GM18499 (cell line): ENCODE measurements around the gene GPR33.

ENCODE experiments used
- ATAC-seq: cut with Tn5 transposase; IDR thresholded peaks from one replicate; pipeline ENCODE4 v1.9.1; 2021; ENCODE audit warnings: moderate number of reproducible peaks; ENCODE audit not compliant: insufficient read depth, unreplicated experiment

GPR33 gene, protein sequence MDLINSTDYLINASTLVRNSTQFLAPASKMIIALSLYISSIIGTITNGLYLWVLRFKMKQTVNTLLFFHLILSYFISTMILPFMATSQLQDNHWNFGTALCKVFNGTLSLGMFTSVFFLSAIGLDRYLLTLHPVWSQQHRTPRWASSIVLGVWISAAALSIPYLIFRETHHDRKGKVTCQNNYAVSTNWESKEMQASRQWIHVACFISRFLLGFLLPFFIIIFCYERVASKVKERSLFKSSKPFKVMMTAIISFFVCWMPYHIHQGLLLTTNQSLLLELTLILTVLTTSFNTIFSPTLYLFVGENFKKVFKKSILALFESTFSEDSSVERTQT

DNA sequence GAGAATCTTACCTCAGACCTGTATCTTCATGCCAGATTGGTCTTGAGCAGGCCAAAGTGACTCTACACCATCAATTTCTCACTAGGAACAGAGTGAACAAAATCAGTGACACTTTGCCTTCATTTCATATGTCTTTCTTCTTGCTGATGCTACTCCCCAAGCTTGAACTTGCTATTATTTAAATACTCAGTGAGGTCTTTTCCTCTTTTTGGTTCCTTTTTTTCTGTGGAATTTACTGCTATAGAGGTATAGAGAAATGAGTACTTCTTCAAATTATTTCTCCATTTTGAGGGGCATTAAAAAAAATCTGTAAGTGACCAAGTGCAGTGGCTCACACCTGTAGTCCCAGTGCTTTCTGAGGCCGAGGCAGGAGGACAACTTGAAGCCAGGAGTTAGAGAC lies at the start of gene GPR33:
Gene GPR33, minus strand, starts transcription at position 154 of the 400 bp plus-strand sequence. CDS start 4,074 bp downstream, outside the sequence.
- ATAC-seq, result no peak

DNA sequence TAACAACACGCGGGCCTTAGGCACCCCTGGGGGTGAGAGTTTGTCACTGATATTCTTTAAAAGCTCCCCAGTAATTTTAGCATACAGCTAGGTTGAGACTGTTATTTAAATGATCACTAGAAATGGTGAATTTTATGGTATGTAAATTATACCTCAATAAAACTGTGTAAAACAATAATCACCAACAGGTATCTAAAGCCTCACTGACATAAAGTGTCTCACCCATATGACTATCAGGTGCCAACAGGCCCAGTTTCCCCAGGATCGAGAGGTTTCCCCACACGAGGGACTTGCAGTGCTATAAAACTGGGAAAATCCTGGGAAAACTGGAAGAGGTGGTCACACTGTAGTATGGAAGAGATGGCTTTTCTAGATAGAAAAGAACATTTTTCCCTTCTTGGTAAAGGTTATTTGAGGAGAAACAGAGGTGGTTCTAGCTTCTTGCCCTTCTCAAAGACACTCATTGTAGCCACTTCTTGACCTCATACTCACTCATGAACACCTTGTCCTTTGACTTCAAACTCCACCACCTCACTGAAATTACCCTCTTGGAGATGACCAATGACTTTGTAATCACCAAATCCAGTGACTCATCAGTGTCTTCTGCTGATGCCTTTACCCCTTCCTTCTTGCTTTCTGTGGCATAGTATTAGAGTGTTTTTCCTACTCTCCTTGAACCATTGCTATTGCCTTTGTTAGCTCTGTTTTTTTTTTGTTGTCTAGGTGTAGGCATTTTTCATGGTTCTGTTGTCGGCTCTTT lies 48.5 kb upstream of the GPR33 start:
- ATAC-seq, result no peak

DNA sequence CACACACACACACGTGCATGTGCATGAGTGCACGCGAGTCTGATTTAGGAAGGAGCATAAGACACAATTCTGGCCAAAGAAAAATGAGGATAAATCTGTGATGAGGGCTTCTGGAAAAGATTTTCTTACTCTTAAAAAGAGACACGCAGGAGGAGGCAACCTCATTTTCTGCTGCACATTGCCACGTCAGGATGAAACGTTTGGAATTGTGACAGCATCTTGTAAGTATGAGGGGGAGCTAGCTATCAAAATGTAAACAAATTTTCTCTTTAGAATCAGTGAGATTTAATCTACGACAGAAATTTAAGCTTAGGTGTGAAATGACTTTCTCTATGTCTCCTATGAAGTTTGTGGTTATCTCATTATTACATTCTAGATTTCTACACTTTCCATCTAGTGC lies 42.3 kb upstream of the GPR33 start:
- no peak for ATAC-seq

DNA sequence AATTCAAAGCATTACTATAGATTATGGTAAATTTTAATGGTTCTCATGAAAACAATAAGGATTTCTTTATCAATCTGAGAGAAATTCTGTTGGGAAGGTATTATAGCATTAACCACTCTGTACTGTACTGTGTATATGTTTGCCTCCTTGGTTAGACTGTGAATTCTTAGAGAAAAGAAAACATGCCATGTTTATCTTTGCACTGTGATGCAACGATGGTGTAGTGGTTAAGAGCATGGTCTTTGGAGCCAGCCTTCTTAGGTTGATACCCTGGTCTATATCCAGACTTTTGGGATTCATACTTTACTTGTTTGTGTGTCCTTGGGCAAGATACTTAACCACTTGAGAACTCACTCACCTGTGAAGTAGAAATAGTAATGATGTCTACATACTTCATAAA lies 41.2 kb upstream of the GPR33 start:
- no peak for ATAC-seq

DNA sequence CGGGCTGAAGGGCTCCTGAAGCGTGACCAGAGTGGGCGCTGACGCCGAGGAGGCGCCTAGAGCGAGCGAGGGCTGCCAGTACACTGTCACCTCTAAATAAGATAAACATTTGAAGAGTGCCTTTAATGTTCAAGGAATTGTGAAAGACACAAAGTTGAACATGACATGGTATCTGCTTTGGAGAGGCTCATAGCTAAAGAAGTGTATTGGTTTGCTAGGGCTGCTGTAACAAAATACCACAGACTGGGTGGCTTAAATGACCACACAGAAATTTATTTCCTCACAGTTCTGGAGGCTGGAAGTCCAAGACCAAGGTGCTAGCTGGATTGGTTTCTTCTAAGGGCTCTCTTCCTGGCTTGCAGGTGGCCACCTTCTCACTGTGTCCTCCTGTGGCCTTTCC lies 39.7 kb upstream of the GPR33 start:
- no peak for ATAC-seq

DNA sequence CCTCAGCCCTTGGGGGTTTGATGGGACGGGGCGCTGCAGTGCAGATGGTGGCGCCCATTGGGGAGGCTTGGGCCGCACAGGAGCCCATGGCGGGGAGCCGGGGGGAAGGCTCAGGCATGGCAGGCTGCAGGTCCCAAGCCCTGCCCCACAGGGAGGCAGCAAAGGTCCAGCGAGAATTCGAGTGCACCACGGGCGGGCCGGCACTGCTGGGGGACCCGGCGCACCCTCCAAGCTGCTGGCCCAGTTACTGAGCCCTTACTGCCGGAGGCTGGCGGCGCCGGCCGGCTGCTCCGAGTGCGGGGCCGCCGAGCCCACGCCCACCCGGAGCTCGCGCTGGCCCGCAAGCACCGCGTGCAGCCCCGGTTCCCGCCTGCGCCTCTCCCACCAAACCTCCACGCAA lies 39.2 kb upstream of the GPR33 start:
- ATAC-seq, result no peak

DNA sequence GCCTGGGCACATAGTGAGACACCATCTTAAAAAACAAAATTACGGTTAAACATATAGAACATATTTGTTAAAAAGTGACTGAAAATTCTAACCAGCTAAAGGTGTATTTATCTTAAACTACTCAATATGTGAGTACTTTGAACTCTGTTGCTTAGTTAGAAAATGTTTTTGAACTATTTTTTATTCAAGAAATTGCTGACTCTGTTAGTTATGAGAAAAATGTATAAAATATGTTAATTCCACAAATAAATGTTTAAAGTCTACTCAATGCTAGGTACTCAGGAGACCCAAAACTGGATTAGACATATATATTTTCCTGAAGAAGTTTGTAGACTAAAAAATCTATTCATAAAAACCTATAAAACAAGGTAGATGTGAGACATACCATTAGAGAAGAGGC lies 23.0 kb upstream of the GPR33 start:
- ATAC-seq, result no peak

DNA sequence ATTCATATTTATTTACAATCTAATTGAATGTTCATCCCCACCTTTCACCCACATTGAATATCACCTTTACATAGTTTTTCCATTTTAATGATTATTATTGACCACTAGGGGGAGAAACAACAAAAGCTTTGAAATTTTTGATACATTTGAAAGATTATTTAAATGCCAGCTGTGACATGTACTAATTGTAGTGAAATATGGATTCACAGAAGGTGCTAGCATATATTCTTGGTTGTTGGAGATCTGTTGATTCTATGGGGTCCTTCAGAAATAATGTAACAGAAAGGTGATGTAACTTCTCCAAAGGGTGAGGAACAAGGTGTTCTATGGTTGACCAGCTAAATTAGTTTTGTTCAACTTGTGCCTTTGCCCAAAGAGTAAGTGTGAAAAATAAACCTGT lies 22.4 kb upstream of the GPR33 start:
- ATAC-seq, result no peak

DNA sequence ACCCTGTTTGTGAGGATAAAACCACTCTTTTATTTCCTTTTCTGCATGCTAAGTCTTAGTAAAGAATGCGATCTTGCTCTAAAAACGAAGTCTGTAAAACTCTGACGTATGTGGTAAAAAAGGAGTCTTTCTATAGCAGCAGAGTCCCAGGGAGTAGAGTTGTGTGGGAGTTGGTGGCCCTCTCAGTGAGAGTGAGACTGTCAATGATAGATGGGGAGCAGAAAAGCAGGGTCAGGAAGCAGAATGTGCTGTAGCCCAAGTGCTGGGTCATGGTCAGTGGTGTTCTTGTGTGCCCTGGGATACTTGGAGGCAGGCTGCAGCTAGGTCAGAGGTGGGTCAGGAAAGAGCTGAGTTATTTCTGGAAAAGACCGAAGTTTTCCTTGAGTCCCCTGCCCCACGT lies 20.3 kb upstream of the GPR33 start:
- ATAC-seq, result no peak

DNA sequence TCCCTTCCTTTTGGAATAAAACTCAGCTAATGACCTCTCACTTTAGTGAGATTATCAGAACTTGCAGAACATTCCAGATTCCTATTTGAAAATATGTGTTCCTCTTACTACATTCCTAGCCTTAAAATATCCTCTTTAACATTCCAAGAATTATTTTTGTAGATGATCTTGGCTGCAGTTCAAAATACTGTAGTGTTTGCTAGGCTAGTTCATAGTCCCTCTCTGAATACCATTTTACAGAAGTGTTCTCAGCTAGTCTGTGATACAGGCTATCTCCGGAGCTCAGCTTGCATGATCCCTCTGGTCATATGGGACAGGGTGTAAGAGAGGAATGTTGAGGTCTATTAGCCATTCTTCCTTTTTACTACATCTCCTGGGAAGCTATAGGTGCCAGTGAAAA lies 17.6 kb upstream of the GPR33 start:
- ATAC-seq, result no peak

DNA sequence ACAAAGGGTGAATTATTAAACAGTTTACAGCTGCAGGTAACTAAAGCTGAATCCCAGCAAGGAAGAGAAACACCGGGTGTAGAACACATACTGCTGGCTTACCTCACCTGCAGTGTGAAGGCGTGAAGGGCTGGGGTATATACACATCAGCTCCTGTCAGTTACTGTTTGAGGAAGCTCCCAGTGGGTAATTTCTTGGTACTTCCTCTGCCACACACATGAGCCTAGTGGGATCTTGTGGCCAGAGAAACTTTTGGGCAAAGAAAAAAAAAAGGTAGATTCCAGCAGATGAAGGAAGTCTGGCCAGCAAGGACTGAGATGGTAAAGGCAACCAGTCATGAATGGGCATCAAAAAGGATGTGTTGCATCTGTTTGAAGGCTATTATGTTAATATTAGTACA lies 14.0 kb upstream of the GPR33 start:
- ATAC-seq, result no peak

DNA sequence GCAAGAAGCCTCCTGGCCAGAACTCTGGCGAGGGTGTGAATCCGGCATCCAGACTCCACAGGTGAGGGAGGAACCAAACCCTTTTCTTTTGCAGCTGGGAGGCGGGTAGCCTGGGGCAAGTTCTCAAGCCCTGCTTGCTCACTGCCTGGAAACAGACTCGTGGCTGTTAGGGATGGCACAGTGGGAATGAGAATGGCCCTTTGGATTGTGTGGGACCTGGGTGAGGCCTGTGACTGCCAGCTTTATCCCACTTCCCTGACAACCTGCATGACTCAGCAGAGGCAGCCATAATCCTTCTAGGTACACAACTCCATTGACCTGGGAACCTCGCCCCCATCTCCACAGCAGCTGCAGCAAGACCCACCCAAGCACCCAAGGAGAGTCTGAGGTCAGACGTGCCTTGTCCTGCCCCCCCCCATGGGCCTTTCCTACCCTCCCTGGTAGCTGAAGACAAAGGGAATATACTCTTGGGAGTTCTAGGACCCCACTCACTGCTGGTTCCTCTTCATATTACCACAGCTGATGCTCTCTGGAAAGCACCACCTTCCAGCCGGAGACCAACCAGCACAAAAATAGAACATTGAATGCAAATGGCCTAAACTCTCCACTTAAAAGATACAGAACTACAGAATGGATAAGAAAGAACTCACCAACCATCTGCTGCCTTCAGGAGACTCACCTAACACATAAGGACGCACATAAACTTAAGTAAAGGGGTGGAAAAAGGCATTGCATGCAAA lies 5.1 kb upstream of the GPR33 start:
- no peak for ATAC-seq

DNA sequence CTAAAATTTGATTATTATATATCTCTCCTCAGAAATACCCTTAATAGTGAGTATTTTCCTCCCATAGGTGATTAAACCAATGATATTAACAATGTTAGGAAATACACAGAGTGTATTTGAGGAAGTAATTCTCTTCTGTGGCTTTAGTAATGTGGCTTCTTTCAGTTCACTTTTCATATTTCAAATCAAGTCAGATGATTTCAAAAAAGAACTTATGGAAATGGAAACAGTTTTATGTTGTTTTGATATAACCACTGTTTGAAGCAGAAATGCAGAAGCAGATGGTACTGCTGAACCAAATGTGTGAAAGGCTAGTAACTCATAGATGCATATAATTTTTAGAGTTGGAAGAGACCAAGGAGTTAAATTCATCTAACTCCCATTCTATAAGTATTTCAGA lies 1.9 kb upstream of the GPR33 start:
- peak; percentile 67 for ATAC-seq

DNA sequence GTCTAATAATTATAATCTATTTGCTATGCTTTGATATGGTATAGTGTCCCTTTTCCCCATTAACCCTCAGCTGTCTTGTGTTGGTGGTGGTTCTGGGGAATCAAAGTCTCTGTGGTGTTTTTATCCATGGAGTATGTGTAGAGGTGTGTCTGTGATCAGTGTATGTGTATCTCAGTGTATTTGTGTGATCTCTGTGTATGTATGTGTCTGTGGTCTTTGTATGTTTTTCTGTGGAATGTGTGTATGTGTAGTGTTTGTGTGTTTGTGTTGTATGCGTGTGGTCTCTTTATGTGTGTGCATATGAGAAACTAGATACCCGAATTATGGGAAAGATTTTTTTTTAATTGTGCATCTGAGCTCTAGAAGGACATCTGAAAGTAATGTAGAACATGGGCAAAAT lies 1.1 kb downstream of the GPR33 start:
- no peak for ATAC-seq

DNA sequence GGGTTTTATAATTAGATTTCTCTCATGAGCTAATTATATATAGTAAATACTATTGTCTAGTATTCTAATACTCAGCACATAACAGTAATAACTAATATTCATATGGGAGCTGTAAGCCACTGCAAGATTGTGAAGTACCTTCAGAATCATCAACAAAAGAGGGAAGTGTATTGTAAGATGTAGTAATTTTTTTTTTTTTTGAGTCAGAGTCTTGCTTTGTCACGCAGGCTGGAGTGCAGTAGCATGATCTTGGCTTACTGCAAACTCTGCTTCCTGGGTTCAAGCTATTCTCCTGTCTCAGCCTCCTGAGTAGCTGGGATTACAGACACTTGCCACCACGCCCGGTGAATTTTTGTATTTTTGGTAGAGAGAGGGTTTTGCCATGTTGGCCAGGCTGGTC lies 3.1 kb downstream of the GPR33 start:
- ATAC-seq, result no peak

DNA sequence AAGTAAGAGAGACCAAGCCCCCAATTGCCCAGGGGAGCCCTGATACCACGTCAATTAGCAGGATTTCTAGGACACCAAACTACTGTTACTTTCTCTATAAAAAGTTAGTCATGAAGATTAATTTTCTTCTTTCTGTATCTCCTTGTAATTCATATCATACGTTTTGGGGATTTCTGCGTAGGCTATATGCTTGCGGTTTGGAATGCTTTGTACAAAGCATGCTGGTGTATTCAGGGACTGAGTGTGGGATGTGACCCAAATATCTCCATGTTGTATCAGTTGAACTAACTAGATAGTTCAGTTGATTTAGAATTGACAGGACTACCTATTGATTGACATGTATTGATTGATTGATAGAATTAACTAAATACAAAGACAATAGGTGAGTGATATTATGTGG lies 7.7 kb downstream of the GPR33 start:
- ATAC-seq, result no peak

DNA sequence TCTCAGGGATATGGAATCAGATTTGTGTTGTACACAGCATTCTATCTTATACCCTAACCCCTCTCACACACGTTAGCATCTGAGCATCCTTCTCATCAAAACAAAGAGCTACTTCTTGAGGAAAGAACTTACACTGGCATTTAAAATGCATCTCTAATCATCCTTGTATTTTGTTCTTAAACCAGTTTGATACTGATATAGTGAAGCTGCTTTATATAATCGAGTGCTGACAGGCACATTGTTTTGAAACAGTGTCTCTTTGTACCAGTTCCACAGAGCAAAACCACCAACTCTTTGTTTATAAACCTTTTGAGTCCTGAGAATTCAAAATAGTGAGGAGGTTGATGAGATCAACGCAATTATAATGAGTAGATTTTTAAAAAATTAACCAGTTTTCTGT lies 8.8 kb downstream of the GPR33 start:
- no peak for ATAC-seq

DNA sequence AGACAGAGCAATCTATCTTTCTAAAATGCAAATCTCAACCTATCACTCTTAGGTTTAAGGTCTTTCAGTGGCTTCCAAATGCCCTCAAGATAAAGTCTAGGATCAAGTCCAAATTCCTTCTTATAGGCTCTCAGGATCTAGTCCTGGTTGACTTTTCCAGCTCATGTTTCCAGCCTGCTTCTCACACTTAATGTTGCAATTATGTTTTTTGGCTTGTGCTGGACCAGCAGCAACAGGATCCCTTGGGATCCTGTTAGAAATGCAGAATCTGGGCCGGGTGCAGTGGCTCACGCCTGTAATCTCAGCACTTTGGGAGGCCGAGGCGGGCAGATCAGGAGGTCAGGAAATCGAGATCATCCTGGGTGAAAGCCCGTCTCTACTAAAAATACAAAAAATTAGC lies 10.6 kb downstream of the GPR33 start:
- no peak for ATAC-seq

DNA sequence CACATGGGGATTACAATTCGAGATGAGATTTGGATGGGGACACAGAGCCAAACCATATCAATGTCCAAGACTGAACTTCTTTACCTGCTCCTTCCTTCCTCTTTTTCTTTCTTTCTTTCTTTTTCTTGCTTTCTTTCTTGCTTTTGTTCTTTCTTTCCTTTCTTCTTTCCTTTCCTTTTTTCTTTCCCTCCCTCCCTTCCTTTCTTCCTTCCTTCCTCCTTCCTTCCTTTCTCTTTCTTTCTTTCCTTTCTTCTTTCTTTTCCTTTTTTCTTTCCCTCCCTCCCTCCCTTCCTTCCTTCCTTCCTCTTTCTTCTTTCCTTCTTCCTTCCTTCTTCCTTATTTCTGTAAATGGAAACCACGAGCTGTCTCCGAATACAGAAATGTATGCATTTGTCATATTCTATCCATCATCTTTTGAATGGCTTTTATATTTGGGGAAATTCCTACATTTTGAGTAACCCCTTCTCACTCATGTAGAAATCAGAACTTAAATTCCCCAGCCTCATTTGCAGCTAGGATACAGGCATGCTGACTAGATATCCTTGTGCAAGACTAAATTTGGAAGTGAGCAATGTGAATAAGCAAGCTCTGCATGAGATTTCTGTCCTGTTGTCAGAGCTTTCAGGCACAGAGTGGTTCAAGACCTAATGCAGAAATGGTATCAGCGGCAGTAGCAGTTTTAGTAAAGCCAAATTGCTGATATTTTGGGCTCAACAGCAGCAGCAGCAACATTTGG lies 11.5 kb downstream of the GPR33 start:
- no peak for ATAC-seq

DNA sequence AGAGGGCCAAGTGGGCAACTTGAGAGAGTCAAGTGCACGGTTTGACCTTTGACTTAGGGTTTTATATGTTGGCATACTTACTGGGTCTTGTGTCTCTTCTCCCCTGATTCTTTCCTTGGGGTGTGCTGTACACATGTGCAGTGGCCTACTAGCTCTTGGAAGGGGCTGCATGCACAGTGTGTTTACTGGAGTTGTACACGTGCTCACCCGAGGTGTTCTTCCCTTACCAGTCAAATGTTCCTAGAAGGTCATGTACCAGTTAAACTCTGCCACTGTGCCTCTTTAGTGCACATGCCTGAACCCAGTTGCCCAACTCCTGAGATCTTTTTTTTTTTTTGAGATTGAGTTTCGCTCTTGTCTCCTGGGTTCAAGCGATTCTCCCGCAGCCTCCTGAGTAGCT lies 21.3 kb downstream of the GPR33 start:
- no peak for ATAC-seq

DNA sequence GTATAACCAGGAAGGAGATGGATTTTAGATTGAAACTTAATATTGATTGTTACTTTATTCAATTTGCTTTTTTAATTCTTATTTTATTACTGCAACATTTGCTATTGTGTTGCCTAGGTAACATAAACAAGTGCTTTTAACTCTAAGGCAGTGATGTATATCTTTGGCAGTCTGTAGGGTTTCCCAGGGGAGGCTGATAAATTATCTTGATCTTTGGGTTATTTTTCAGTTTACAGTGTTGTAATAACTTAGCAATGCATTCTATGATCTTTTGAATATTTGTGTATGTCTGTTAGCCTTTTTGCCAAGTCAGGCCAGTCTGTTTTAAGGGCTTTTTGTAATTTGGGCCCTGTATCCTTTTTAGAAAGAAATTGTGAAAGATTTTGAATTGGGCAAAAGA lies 22.7 kb downstream of the GPR33 start:
- no peak for ATAC-seq
